ENCODE results near the gene ZGLP1. TPM values are rescaled to one million over a fixed set of nuclear protein-coding genes. Genes with fewer than 3 reads are reported as not detected.
A peak's percentile ranks its signal among the peaks of the same experiment; 100 is the strongest.

The ZGLP1 gene
- total and polyA plus RNA-seq, 2 of the 13 experiments (the other 11 are each of a cell fraction or from before 2014, with no cell fraction given), result 2.4 to 3.0 TPM

DNA sequence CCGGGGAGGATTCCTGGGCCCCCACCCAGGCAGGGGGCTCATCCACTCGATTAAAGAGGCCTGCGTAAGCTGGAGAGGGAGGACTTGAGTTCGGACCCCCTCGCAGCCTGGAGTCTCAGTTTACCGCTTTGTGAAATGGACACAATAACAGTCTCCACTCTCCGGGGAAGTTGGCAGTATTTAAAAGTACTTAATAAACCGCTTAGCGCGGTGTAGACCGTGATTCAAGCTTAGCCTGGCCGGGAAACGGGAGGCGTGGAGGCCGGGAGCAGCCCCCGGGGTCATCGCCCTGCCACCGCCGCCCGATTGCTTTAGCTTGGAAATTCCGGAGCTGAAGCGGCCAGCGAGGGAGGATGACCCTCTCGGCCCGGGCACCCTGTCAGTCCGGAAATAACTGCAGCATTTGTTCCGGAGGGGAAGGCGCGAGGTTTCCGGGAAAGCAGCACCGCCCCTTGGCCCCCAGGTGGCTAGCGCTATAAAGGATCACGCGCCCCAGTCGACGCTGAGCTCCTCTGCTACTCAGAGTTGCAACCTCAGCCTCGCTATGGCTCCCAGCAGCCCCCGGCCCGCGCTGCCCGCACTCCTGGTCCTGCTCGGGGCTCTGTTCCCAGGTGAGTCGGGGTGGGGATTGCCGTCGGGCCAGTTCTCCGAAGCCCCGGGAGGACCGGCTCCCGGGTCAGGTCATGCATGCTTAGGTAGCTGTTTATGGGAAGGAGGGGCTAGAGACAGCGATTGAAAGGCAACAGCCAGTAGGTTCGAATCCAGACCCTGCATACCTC, 38.8 kb downstream of the ZGLP1 start, which contains the start of gene ICAM1 (continued):
- TF ChIP-seq, protein P1, sequence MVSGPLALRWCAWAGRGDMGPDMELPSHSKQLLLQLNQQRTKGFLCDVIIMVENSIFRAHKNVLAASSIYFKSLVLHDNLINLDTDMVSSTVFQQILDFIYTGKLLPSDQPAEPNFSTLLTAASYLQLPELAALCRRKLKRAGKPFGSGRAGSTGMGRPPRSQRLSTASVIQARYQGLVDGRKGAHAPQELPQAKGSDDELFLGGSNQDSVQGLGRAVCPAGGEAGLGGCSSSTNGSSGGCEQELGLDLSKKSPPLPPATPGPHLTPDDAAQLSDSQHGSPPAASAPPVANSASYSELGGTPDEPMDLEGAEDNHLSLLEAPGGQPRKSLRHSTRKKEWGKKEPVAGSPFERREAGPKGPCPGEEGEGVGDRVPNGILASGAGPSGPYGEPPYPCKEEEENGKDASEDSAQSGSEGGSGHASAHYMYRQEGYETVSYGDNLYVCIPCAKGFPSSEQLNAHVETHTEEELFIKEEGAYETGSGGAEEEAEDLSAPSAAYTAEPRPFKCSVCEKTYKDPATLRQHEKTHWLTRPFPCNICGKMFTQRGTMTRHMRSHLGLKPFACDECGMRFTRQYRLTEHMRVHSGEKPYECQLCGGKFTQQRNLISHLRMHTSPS (CRISPR knock-in tag; IDR thresholded peaks at IDR 0.05; ENCODE audit: low read depth), result peak; percentile 69; the same call in 1 of the 2 replicates
- TF ChIP-seq ZNF264 (CRISPR knock-in tag; IDR thresholded peaks at IDR 0.05) (no peak), NFYC (CRISPR knock-in tag; IDR thresholded peaks at IDR 0.05) (no peak; the same call in 1 of the 2 replicates), ZFP62 (CRISPR knock-in tag; IDR thresholded peaks at IDR 0.05) (no peak), CERS6 (CRISPR knock-in tag; IDR thresholded peaks at IDR 0.05) (no peak), WIZ (CRISPR knock-in tag; IDR thresholded peaks at IDR 0.05) (0 out of 2 replicates have a peak, but pooled peaks have one; percentile 14), U2AF1 (optimal IDR thresholded peaks at IDR 0.05; ENCODE audit: low read depth, low read length) (no peak), ELF3 (CRISPR knock-in tag; IDR thresholded peaks at IDR 0.05) (peak; percentile 97), CBX1 (IDR thresholded peaks at IDR 0.05; ENCODE audit: low read depth) (peak; percentile 64), NCOA1 (CRISPR knock-in tag; IDR thresholded peaks at IDR 0.05) (no peak), ZNF556 (CRISPR knock-in tag; IDR thresholded peaks at IDR 0.05; ENCODE audit: borderline replicate concordance) (no peak; the same call in 1 of the 2 replicates), ZNF333 (CRISPR knock-in tag; IDR thresholded peaks at IDR 0.05; ENCODE audit: borderline replicate concordance) (peak; percentile 61; the same call in 1 of the 2 replicates), POGZ (CRISPR knock-in tag; IDR thresholded peaks at IDR 0.05) (peak; percentile 64; the same call in 1 of the 2 replicates), FOXJ3 (CRISPR knock-in tag; IDR thresholded peaks at IDR 0.05; ENCODE audit: borderline replicate concordance) (0 out of 2 replicates have a peak, but pooled peaks have one; percentile 43), ZNF557 (CRISPR knock-in tag; IDR thresholded peaks at IDR 0.05) (no peak), ZNF30 (CRISPR knock-in tag; IDR thresholded peaks at IDR 0.05) (no peak), ZBTB7B (CRISPR knock-in tag; IDR thresholded peaks at IDR 0.05) (peak; percentile 90; the same call in 1 of the 2 replicates), SP4 (CRISPR knock-in tag; IDR thresholded peaks at IDR 0.05) (peak; percentile 93), MYC (CRISPR knock-in tag; IDR thresholded peaks at IDR 0.05; ENCODE audit: borderline replicate concordance) (peak; percentile 92), ZNF792 (CRISPR knock-in tag; IDR thresholded peaks at IDR 0.05) (peak; percentile 93), ZNF234 (CRISPR knock-in tag; conservative IDR thresholded peaks at IDR 0.05) (no peak), ZNF605 (CRISPR knock-in tag; IDR thresholded peaks at IDR 0.05) (peak; percentile 96), GATAD1 (CRISPR knock-in tag; IDR thresholded peaks at IDR 0.05) (peak; percentile 80), ZNF615 (CRISPR knock-in tag; IDR thresholded peaks at IDR 0.05; ENCODE audit: borderline replicate concordance) (peak; percentile 80; the same call in 1 of the 2 replicates), RXRA (CRISPR knock-in tag; IDR thresholded peaks at IDR 0.05) (peak; percentile 97), HOXA3 (CRISPR knock-in tag; IDR thresholded peaks at IDR 0.05) (peak; percentile 81)
- TF ChIP-seq, protein P2, sequence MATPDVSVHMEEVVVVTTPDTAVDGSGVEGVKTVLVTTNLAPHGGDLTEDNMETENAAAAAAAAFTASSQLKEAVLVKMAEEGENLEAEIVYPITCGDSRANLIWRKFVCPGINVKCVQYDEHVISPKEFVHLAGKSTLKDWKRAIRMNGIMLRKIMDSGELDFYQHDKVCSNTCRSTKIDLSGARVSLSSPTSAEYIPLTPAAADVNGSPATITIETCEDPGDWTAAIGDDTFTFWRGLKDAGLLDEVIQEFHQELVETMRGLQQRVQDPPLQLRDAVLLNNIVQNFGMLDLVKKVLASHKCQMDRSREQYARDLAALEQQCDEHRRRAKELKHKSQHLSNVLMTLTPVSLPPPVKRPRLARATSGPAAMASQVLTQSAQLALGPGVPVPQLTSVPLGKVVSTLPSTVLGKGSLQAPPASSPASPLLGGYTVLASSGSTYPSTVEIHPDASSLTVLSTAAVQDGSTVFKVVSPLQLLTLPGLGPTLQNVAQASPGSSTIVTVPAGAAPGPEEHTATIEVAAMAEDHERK (CRISPR knock-in tag; IDR thresholded peaks at IDR 0.05; ENCODE audit: low read depth), result no peak

Measured in HepG2 (cell line).